HCT116 (cell line): ENCODE results near the gene TACC3. TPM values are rescaled to one million over a fixed set of nuclear protein-coding genes. Genes with fewer than 3 reads are reported as not detected.
A peak's percentile ranks its signal among the peaks of the same experiment; 100 is the strongest.

Source experiments
- ATAC-seq: fragments of 200-7000 bp; cut with Tn5 transposase; 2 replicates; pipeline ENCODE4 v1.9.1; 2020; ENCODE audit warnings: mild to moderate bottlenecking, moderate library complexity
- BruUV-seq: library from RNA; stranded (reverse); fragments of 400-500 nt; replicated peaks from 2 replicates; lab custom pipeline; 2021; lab: Mats Ljungman, UMichigan
- CTCF ChIA-PET: fragments of 300-600 bp; sonication (Branson Sonifier 250); formaldehyde crosslinking; loops from one replicate; lab custom pipeline; 2021; ENCODE audit warnings: antibody characterized with exemption; lab: Charles Lee
- POLR2A ChIA-PET: fragments of 300-600, 350-600 bp; sonication (Branson Sonifier 250); formaldehyde crosslinking; loops from one replicate; lab custom pipeline; 2021; ENCODE audit warnings: antibody characterized with exemption; lab: Charles Lee
- RAD21 ChIA-PET, 2 experiments: fragments of 300-600 bp; sonication (Branson Sonifier 250); formaldehyde crosslinking; loops; one replicate each; lab custom pipeline; 2023; ENCODE audit warnings: low total read pairs in 2 of 2; ENCODE audit not compliant: uncharacterized antibody in 2 of 2, unreplicated experiment in 2 of 2, low non-redundant PET in 1 of 2; lab: Charles Lee
- DNase-seq: peaks from one replicate; pipeline ENCODE4 v3.0.0-alpha.2; 2010; ENCODE audit warnings: low read depth, low spot score
- H2AFZ ChIP-seq: fragments of 200-600 bp; shearing (Covaris generic), sonication (generic); 2 replicates; pipeline ENCODE4 v1.6.1; 2017; ENCODE audit warnings: low read depth, mixed run types, mixed read lengths, antibody characterized with exemption, low read length; ENCODE audit not compliant: poor library complexity, severe bottlenecking
- H3K27ac ChIP-seq: 2 replicates; pipeline ENCODE4 v1.5.1; 2012; ENCODE audit warnings: low read depth, low read length
- H3K27me3 ChIP-seq: fragments of 200-600 bp; sonication (generic); 2 replicates; pipeline ENCODE4 v1.6.1; 2016; ENCODE audit warnings: mixed run types, low read length, mixed read lengths; ENCODE audit not compliant: insufficient read depth
- H3K36me3 ChIP-seq, 2 experiments: fragments of 200-500 bp in 1 of 2; fragments of 200-600 bp in 1 of 2; sonication (Bioruptor generic) in 1 of 2; sonication (generic) in 1 of 2; 2 replicates each; pipeline versions ENCODE4 v1.5.1 to v1.6.1; 2014 to 2016; ENCODE audit warnings: low read length in 2 of 2, inconsistent platforms in 1 of 2, mixed read lengths in 1 of 2, mixed run types in 1 of 2; ENCODE audit not compliant: insufficient read depth in 2 of 2, control insufficient read depth in 1 of 2
- H3K4me1 ChIP-seq, 2 experiments: fragments of 200-600 bp in 1 of 2; sonication (generic) in 1 of 2; 2 replicates each; pipeline versions ENCODE4 v1.5.1 to v1.6.1; 2012 to 2017; ENCODE audit warnings: low read length in 2 of 2, inconsistent platforms in 1 of 2, mild to moderate bottlenecking in 1 of 2, mixed read lengths in 1 of 2, mixed run types in 1 of 2, moderate library complexity in 1 of 2; ENCODE audit not compliant: insufficient read depth in 2 of 2, control insufficient read depth in 1 of 2
- H3K4me2 ChIP-seq: fragments of 200-600 bp; sonication (generic); 2 replicates; pipeline ENCODE4 v1.6.1; 2017; ENCODE audit warnings: mixed run types, low read length, mixed read lengths
- H3K4me3 ChIP-seq, 2 experiments: fragments of 200-600 bp in 1 of 2; sonication (generic) in 1 of 2; replicated peaks in 1 of 2; 2 replicates each; pipeline ENCODE4 v1.5.1; 2011 to 2016; ENCODE audit warnings: low read length in 2 of 2, control low read depth in 1 of 2, low read depth in 1 of 2, mild to moderate bottlenecking in 1 of 2, mixed read lengths in 1 of 2, mixed run types in 1 of 2
- H3K79me2 ChIP-seq: fragments of 200-600 bp; sonication (generic); 2 replicates; pipeline ENCODE4 v1.6.1; 2017; ENCODE audit warnings: mild to moderate bottlenecking, mixed run types, low read length, moderate library complexity, mixed read lengths; ENCODE audit not compliant: insufficient read depth
- H3K9ac ChIP-seq: fragments of 200-600 bp; sonication (generic); 2 replicates; pipeline ENCODE4 v1.6.1; 2016; ENCODE audit warnings: low read length, mixed read lengths
- H3K9me2 ChIP-seq: fragments of 200-600 bp; sonication (generic), shearing (Covaris generic); 2 replicates; pipeline ENCODE4 v1.6.1; 2017; ENCODE audit warnings: mixed run types, mild to moderate bottlenecking, moderate library complexity; ENCODE audit not compliant: insufficient read depth
- H3K9me3 ChIP-seq, 2 experiments: fragments of 200-500 bp in 1 of 2; fragments of 200-600 bp in 1 of 2; sonication (Bioruptor generic) in 1 of 2; sonication (generic) in 1 of 2; 2 replicates each; pipeline ENCODE4 v1.6.1; 2014 to 2017; ENCODE audit warnings: low read length in 2 of 2, mixed read lengths in 2 of 2, inconsistent platforms in 1 of 2, low read depth in 1 of 2, mild to moderate bottlenecking in 1 of 2, mixed run types in 1 of 2, moderate library complexity in 1 of 2; ENCODE audit not compliant: control insufficient read depth in 1 of 2, insufficient read depth in 1 of 2
- H4K20me1 ChIP-seq: fragments of 200-600 bp; sonication (generic), shearing (Covaris generic); 2 replicates; pipeline ENCODE4 v1.6.1; 2017; ENCODE audit warnings: mixed run types, mild to moderate bottlenecking, moderate library complexity; ENCODE audit not compliant: insufficient read depth
- CTCF ChIP-seq, 3 experiments: fragments of 200-600 bp in 1 of 3; sonication (generic) in 1 of 3; IDR thresholded peaks in 2 of 3; conservative IDR thresholded peaks in 1 of 3; 2 replicates each; pipeline ENCODE4 v1.5.1; 2012 to 2017; ENCODE audit warnings: low read depth in 2 of 3, low read length in 2 of 3, antibody characterized with exemption in 1 of 3, borderline replicate concordance in 1 of 3, control low read depth in 1 of 3, mild to moderate bottlenecking in 1 of 3, mixed read lengths in 1 of 3, mixed run types in 1 of 3, moderate library complexity in 1 of 3; ENCODE audit not compliant: insufficient read depth in 1 of 3
- MAX ChIP-seq: IDR thresholded peaks from 2 replicates; pipeline ENCODE4 v1.6.1; 2012
- SP1 ChIP-seq: IDR thresholded peaks from 2 replicates; pipeline ENCODE4 v1.6.1; 2012; ENCODE audit warnings: low read depth
- TCF7L2 ChIP-seq: IDR thresholded peaks from 2 replicates; pipeline ENCODE4 v1.7.0; 2011; ENCODE audit warnings: borderline replicate concordance, inconsistent platforms; ENCODE audit not compliant: insufficient read depth, insufficient read length; ENCODE audit errors: extremely low read depth
- ZFX ChIP-seq: fragments of 450-650 bp; IDR thresholded peaks from 2 replicates; pipeline ENCODE4 v1.6.1; 2017
- intact Hi-C: fragments of 100-400 bp; cut with micrococcal nuclease; formaldehyde crosslinking; loops from 2 replicates; pipeline ENCODE4 v1.10.0; 2022
- total RNA-seq: library from RNA; stranded (reverse); gene quantifications from one replicate; pipeline ENCODE4 v1.2.1, GENCODE V29; 2021; ENCODE audit not compliant: unreplicated experiment

The TACC3 gene
- total RNA-seq, 1 experiment from 2014 or later, result 106 TPM

DNA sequence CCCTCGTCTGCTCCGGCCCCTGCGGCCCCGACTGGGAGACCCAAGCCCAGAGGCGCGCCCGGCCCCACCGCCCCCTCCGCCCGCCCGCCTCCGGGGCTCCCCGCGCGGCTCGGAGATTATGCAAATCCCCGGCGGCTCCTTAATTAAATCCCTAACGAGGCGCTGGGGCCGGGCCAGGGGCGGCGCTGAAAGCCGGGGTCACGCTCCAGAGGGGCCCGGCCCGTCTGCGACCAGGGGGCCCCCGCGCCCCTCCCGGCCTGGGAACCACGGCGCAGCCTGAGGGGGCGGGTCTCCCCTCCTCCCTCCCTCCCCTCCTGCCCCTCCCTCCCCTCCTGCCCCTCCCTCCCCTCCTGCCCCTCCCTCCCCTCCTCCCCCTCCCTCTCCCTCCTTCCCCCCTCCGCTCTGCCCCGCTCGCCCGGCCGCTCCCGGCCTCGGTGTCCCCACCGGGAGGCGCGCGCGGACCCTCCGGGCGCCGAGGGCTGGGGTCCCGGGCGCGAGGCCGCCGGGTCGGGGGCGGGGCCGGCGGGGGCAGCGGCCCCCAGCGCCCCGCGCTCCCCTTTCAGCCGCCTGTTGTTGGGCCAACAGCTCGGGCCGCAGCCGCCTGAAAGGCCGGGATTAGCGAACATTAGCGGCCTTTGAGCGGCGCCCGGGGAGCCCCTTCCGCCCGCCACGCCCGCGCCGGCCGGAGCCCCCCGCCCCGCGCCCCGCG lies 45.9 kb downstream of the TACC3 start:
- peak overlapping the region; percentile 43; the same call in 1 of the 2 replicates for H3K9ac ChIP-seq
- peak; percentile 28 for ATAC-seq
- H3K4me3 ChIP-seq, result peak overlapping the region; percentile 29 to 50; a peak in 3 of 4 replicates
- no peaks in the 10 kb centered on the region for H4K20me1 ChIP-seq
- intact Hi-C loops, result no loop called here
- peak overlapping the region; percentile 63; the same call in 1 of the 2 replicates for H3K27ac ChIP-seq
- RAD21 ChIA-PET, result no interaction called here
- H3K9me2 ChIP-seq, result no peaks in the 10 kb centered on the region
- peaks cover 43 to 44% of the 10 kb centered on the region in 2 experiments for H3K4me1 ChIP-seq
- no TSS peak for BruUV-seq
- DNase-seq, result no peak
- H3K4me2 ChIP-seq, result peak overlapping the region; percentile 75
- H3K9me3 ChIP-seq, result no peaks in the 10 kb centered on the region
- POLR2A ChIA-PET, result interaction anchor here (1.2 kb wide), 1 partner anchor 28 kb away, joined by 5 read pairs; no protein-coding TSS in a partner anchor
- CTCF ChIA-PET, result interaction anchor here (0.7 to 1.6 kb wide), 9 partner anchors 11 to 89 kb away, joined by 3 to 8 read pairs (median 5); partner anchors contain the start of gene FGFR3
- H3K36me3 ChIP-seq, result no peaks in the 10 kb centered on the region
- no peaks in the 10 kb centered on the region for H3K27me3 ChIP-seq
- TF ChIP-seq SP1 (no peak), ZFX (0 out of 2 replicates have a peak, but pooled peaks have one; percentile 7), TCF7L2 (peak; percentile 3)
- H3K79me2 ChIP-seq, result no peaks in the 10 kb centered on the region
- H2AFZ ChIP-seq, result no peak overlapping the region

DNA sequence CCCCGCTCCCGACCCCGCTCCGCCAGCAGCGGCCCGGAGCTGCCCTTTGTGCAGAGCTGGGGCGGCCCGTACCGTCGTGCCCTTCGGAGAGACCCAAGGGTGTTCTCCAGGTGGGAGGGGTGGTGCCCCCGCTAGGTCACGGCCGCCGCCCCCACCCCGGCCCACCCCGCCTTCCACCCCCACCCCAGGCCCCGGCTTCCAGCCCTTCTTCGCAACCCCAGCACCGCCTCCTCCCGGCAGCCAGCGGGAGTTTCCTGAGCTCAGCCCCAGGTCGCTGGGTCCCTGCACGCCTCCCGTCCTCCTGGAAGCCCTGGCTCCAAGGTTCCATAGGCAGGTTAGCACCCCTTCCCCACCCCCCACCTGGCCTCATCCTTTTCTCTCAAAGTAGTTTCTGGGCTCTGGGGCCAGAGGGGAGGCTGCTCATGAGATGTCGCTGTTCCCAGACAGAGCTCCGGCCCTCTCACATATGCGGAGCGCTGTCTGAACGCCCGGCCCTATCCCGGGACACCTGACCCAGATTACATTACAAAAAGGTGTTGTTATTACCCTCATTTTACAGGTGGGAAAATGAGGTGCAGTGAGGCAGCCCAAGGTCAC lies 46.5 kb downstream of the TACC3 start:
- Histone ChIP-seq H3K4me3 (peak overlapping the region; percentile 29 to 37), H4K20me1 (no peaks in the 10 kb centered on the region), H3K36me3 (no peaks in the 10 kb centered on the region), H3K27ac (peak overlapping the region; percentile 59; the same call in 1 of the 2 replicates), H3K27me3 (no peaks in the 10 kb centered on the region), H3K4me1 (peaks cover 38 to 40% of the 10 kb centered on the region in 2 experiments), H3K9me2 (no peaks in the 10 kb centered on the region), H3K4me2 (peak overlapping the region; percentile 62), H3K79me2 (no peaks in the 10 kb centered on the region), H2AFZ (no peak overlapping the region), H3K9ac (peak overlapping the region; percentile 2; the same call in 1 of the 2 replicates), H3K9me3 (no peaks in the 10 kb centered on the region)
- CTCF ChIA-PET, result interaction anchor here (0.6 to 1.6 kb wide), 10 partner anchors 10 to 704 kb away, joined by 3 to 8 read pairs (median 4); partner anchors contain the start of gene FGFR3
- peak; percentile 71 for ATAC-seq
- DNase-seq, result no peak
- POLR2A ChIA-PET, result interaction anchor here (0.6 to 1.2 kb wide), 2 partner anchors 27 to 546 kb away, joined by 5 to 7 read pairs; no protein-coding TSS in a partner anchor
- TF ChIP-seq CTCF (IDR thresholded peaks at IDR 0.05 in 2 of 3, conservative IDR thresholded peaks at IDR 0.05 in 1 of 3; ENCODE audit: borderline replicate concordance in 1 of 3, insufficient read depth in 1 of 3, low read depth in 2 of 3, low read length in 2 of 3) (peak in 2 of 3 experiments; percentile 37 to 42; a peak in 4 of 6 replicates), MAX (no peak)
- no TSS peak for BruUV-seq
- RAD21 ChIA-PET, result interaction anchor here (0.6 to 0.7 kb wide), 6 partner anchors 14 to 604 kb away, joined by 3 to 7 read pairs (median 5); no protein-coding TSS in a partner anchor
- intact Hi-C loops, result no loop called here
